Stimulated activated CD4-positive, alpha-beta T cell treated with anti-CD3 and anti-CD28 coated beads, TNF-alpha, amount 100 ng/mL, for 4 hours (primary cell): ENCODE measurements around the gene SNX6.
"Not testable (repeated sequence)": the region's sequence is repeated elsewhere in the genome, so short reads cannot be mapped to it uniquely, and the experiment has no call there.

Experiments
- DNase-seq, 3 experiments: peaks; one replicate each; pipeline ENCODE4 v3.0.0-alpha.2; 2020; ENCODE audit warnings: low read depth in 3 of 3

The SNX6 gene

GRCh38 chr14:34634360-34634771 lies 4.4 kb upstream of the SNX6 start:
- DNase-seq, result not testable (repeated sequence)

GRCh38 chr14:34633742-34634141 lies 3.8 kb upstream of the SNX6 start:
- no peak for DNase-seq

GRCh38 chr14:34632411-34632978 lies 2.5 kb upstream of the SNX6 start:
- no peak for DNase-seq

- DNase-seq, result no peak
Observed at GRCh38 chr14:34629344-34629656, 648 bp downstream of the SNX6 start.

- DNase-seq, result peak in 1 of 3 experiments; percentile 5
Observed at GRCh38 chr14:34628681-34629135, 1.2 kb downstream of the SNX6 start.

- DNase-seq, result no peak
Observed at GRCh38 chr14:34623506-34623905, 6.4 kb downstream of the SNX6 start.

GRCh38 chr14:34620839-34621238 lies 9.1 kb downstream of the SNX6 start:
- no peak for DNase-seq

- DNase-seq, result no peak
Observed at GRCh38 chr14:34620115-34620514, 9.8 kb downstream of the SNX6 start.

GRCh38 chr14:34619471-34619870 lies 10.5 kb downstream of the SNX6 start:
- no peak for DNase-seq

- DNase-seq, result no peak
Observed at GRCh38 chr14:34616360-34616759, 13.6 kb downstream of the SNX6 start.

- DNase-seq, result no peak
Observed at GRCh38 chr14:34615507-34615906, 14.4 kb downstream of the SNX6 start.

GRCh38 chr14:34614638-34615037 lies 15.3 kb downstream of the SNX6 start:
- no peak for DNase-seq

GRCh38 chr14:34610101-34610500 lies 19.8 kb downstream of the SNX6 start:
- DNase-seq, result no peak

GRCh38 chr14:34605461-34605860 lies 24.5 kb downstream of the SNX6 start:
- no peak for DNase-seq

GRCh38 chr14:34604995-34605394 lies 25.0 kb downstream of the SNX6 start:
- DNase-seq, result no peak

- no peak for DNase-seq
Observed at GRCh38 chr14:34596891-34597290, 33.1 kb downstream of the SNX6 start.

- DNase-seq, result no peak
Observed at GRCh38 chr14:34593740-34594375, 36.1 kb downstream of the SNX6 start.

GRCh38 chr14:34592623-34593022 lies 37.3 kb downstream of the SNX6 start:
- no peak for DNase-seq

GRCh38 chr14:34583525-34583924 lies 46.4 kb downstream of the SNX6 start:
- DNase-seq, result no peak

- DNase-seq, result no peak
Observed at GRCh38 chr14:34582117-34582680, 47.7 kb downstream of the SNX6 start.

GRCh38 chr14:34580381-34580780 lies 49.6 kb downstream of the SNX6 start:
- DNase-seq, result no peak

- DNase-seq, result no peak
Observed at GRCh38 chr14:34571771-34572170, 58.2 kb downstream of the SNX6 start.

GRCh38 chr14:34569750-34570149 lies 60.2 kb downstream of the SNX6 start:
- DNase-seq, result no peak

- no peak for DNase-seq
Observed at GRCh38 chr14:34568803-34569202, 61.1 kb downstream of the SNX6 start.
